HG03196 (cell line): Measurements from ENCODE around the gene WDR20.
"Not testable (repeated sequence)": the region's sequence is repeated elsewhere in the genome, so short reads cannot be mapped to it uniquely, and the experiment has no call there.

ENCODE experiments used
- ATAC-seq: cut with Tn5 transposase; IDR thresholded peaks from one replicate; pipeline ENCODE4 v1.9.1; 2021; ENCODE audit not compliant: unreplicated experiment

WDR20 gene, protein sequence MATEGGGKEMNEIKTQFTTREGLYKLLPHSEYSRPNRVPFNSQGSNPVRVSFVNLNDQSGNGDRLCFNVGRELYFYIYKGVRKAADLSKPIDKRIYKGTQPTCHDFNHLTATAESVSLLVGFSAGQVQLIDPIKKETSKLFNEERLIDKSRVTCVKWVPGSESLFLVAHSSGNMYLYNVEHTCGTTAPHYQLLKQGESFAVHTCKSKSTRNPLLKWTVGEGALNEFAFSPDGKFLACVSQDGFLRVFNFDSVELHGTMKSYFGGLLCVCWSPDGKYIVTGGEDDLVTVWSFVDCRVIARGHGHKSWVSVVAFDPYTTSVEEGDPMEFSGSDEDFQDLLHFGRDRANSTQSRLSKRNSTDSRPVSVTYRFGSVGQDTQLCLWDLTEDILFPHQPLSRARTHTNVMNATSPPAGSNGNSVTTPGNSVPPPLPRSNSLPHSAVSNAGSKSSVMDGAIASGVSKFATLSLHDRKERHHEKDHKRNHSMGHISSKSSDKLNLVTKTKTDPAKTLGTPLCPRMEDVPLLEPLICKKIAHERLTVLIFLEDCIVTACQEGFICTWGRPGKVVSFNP

DNA sequence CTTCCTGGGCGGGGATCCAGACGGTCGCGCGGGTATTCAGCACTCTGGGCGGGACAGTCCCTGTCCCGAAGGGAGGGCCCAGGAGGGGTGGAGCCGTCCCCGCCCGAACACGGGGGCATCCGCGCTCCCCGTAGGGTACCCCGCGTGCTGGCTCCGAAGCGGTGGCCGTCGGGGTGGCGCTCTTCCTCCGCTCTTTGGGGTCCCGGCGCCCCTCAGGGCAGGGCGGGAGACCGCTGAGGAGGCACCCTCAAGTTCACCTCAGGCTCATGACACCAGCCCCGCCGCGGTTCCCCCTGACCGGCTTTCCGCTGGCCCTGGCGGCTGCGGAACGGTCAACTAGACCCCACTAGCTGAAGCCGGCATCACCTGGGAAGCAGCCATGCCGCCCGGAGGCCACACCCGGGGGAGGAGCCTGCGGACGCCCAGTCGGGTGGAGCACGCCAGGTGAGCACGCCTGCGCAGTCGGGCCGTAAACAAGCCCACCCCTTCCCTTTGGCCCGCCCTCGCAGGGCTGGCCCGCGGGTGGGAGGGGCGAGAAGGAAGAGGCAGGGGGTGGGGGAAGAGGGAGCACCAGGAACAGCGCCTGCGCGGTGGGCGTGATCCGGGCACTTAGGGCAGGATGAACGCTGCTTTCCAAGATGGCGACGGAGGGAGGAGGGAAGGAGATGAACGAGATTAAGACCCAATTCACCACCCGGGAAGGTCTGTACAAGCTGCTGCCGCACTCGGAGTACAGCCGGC, at the start of gene WDR20:
TSS of gene WDR20 (plus strand) at position 612 of the 741 bp plus-strand sequence. CDS start at position 639, 27 bp downstream.
- ATAC-seq: peak; percentile 94

DNA sequence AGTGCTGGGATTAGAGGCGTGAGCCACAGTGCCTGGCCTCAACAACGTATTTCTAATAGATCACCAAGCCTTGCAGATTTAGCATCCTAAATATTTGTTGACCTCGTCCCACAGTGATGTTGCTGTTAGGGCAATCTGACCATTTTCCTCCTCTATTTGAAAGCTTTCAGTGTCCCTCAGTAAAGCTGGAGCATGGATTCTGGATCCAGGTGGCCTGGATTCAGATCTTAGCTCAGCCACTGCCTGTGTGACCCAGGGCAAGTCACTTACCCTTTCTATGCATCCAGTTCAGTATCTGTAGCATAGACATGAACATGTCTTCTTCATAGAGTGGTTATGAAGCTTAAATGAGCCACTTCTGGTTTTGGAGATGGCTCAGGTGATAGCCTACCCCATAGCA, 49.0 kb upstream of the WDR20 start:
- no peak for ATAC-seq

DNA sequence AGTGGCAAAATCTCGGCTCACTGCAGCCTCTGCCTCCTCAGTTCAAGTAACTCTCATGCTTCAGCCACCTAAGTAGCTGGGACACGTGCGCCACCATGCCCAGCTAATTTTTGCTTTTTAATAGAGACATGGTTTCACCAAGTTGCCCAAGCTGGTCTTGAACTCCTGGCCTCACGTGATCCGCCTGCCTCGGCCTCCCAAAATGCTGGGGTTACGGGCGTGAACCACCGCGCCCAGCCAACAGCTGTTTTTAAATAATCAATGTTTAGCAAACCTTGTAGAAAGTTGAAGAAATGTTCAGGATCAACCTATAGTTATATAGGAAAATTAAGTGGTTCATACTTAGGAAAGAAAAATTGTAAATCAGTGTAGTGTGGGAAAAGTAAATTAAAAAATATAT, 46.9 kb upstream of the WDR20 start:
- ATAC-seq: no peak

DNA sequence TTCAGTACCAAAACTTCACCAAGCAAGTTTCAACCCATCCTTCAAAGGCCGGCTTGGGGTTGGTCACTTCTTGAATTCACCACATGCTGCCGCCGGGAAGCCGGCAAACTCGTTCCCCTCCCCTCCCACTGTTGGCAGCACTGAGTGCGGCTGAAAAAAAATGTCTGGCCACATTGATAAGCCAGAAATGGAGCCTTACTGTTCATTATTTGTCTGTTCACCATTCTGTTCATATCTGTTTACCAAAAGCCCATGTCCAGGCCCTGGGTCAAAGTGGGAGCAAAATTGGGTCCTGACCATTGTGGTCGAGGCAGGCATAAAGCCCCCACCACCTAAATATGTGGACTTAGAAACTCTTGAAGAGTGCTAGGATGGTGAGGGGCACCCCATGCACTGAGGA, 45.6 kb upstream of the WDR20 start:
- no peak for ATAC-seq

DNA sequence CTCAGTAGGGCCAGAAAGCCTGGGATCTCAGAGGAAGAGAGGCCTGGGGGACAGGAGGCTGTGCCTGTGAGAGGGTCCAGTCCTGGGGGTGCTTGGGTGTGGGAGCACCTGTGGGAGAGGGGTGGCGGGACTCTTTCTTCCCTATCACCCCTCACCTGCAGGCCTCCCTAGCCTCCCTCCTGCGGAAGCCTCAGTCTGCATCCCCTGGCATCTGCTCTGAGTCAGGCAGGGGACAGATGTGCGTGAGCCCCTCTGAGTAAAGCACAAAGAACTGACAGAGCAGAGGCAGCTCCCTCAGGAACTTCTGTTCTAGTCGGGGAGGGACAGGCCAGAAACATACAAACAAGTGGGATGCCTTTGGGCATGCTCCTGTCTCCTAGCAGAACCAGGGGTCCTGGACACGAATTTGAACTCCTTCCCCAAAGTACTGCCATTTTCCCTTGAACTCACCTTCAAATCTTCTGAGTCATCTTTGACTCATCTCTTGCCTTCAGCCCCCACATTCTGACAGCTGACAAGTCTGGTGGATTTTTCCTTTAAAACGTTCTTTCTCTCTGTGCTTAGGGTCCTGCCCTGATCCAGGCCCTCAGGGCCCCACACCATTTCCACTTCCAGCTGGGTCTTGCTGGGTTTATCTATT, 44.3 kb upstream of the WDR20 start:
- no peak for ATAC-seq

DNA sequence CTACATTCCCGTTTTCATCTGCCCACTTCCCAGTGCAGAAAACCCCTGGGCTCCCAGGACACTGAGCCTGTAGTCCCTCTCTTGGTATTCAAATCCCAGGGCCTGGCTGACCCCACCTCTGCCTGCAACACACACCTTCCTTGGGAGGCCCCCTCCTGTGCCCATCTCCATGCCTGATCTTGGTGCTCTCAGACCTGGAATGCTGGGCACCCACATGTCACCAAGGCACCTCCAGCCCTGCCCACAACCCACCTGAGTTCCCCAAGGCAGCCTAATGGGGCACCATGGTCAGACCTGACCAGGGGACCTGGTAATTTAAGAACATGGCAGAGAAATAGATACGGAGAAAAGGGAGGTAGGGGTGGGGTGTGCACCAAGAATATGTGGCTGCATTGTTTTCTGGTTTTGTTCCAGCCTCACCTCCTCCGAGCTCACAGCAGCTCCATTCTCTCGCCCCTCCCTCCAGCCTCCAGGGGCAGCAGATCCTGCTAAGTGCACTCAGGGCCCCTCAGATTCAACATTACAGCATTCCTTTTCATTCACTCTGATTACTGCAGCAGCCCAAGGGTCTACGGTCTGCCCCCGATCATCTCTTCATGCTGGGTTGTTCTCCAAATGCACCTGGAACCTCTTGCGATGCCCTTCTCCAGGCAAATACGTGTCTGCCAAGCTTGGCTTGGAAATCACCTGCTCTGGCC, 43.7 kb upstream of the WDR20 start:
- no peak for ATAC-seq

DNA sequence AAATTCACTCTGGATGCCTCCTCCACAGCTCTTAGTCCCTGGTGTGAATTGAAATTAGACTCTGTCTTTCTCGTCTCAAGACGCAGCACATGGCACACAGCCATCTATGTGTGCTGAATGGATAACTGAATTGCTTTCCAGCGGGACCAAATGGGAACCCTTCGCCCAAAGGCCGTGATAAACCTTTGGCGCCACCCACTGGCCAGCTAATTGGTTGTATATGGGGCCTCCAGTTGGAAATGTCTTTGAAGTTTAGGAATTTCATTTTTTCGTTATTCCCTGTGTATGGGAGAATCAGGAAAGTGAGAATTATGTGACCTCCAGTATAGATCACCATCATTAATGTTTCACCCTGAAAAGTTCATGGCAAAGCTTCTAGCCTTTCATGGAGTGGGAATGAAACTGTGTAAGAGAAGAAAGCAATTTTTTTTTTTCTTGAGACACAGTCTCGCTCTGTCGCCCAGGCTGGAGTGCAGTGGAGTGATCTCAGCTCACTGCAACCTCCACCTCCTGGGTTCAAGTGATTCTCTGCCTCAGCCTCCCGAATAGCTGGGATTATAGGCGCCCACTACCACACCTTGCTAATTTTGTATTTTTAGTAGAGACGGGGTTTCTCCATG, 43.0 kb upstream of the WDR20 start:
- ATAC-seq: no peak

DNA sequence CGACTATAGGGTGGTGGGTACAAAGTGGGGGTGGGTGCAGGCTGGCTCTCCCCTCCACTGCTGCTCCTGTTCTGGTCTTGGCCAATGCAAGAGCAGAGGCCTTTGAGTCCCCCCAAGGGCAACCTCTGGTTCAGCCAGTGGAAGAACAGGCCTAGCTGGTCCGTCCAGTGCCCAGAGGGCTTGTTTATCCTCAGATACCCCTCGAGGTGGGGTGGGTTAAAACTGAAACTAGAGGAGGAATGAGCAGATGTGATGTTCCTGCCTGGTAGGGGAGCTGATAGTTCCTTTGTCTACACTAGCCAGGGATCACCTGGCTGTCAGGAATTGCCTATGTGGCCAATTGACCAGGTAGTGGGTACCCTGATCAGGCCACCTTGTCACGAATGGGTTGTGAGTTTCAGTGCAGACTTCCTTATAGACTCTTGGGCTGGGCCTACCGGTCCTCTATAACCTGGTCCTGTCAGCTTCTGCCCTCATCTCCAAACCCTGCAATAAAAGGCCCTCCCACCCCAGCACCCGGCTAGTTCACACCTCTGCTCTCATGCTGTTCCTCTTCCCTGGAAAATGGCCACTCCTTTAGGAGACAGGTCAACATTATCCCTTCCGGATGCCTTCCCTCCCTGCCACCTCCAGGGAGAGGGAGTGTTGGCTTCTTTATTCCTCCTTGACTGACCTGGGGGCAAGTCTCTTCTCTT, 42.1 kb upstream of the WDR20 start:
- no peak for ATAC-seq

DNA sequence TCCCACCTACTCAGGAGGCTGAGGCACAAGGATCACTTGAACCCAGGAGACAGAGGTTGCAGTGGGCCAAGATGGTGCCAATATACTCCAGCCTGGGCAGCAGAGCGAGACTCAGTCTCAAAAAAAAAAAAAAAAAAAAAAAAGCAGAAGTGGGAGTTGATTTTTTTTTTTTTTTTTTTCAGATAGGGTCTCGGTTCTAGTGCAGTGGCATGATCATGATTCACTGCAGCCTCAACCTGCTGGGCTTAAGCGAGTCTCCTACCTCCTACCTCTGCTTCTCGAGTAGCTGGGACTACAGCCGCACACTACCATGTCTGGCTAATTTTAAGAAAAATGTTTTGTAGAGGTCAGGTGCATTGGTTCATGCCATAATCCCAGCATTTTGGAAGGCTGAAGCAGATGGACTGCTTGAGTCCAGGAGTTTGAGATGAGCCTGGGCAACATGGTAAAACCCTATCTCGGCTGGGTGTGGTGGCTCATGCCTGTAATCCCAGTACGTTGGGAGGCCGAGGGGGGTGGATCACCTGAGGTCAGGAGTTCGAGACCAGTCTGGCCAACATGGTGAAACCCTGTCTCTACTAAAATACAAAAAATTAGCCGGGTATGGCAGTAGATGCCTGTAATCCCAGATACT, 36.5 kb upstream of the WDR20 start:
- no peak for ATAC-seq

DNA sequence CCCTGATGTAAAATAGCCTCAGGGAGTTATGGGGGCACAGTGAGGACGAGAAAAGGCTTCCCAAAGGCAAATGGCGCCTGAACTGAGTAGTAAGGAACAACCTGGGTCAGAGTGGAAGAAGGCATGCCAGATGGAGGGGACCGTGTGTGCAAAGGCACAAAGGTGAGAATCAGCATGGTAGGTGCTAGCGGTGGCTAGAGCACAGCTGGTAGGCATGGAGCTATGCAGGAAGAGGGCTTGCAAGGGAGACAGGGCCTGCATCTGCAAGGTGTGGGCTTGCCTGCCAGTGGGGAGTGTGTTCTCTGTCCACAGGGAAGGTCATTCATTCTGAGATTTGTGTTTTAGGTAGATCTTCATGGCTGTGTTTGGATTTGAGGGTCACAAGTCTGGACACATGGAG, 34.3 kb upstream of the WDR20 start:
- no peak for ATAC-seq

DNA sequence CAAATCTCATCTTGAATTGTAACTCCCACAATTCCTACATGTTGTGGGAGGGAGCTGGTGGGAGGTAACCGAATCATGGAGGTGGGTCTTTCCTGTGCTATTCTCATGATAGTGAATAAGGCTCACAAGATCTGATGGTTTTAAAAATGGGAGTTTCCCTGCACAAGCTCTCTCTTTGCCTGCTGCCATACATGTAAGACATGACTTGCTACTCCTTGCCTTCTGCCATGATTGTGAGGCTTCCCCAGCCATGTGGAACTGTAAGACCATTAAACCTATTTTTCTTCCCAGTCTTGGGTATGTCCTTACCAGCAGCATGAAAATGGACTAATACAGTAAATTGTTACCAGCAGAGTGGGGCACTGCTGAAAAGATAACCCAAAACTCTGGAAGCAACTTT, 30.4 kb upstream of the WDR20 start:
- not testable (repeated sequence) for ATAC-seq

DNA sequence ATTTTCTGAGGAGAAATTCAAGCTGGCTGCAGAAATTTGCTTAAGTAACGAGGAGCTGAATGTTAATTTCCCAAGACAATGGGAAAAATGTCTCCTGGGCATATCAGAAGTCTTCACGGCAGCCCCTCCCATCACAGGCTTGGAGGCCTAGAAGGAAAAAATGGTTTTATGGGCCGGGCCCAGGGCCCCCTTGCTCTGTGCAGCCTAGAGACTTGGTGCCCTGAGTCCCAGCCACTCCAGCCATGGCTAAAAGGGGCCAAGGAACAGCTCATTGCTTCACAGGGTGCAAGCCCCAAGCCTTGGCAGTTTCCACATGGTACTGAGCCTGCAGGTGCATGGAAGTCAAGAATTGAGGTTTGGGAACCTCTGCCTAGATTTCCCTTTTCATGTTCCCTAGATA, 28.6 kb upstream of the WDR20 start:
- ATAC-seq: no peak

DNA sequence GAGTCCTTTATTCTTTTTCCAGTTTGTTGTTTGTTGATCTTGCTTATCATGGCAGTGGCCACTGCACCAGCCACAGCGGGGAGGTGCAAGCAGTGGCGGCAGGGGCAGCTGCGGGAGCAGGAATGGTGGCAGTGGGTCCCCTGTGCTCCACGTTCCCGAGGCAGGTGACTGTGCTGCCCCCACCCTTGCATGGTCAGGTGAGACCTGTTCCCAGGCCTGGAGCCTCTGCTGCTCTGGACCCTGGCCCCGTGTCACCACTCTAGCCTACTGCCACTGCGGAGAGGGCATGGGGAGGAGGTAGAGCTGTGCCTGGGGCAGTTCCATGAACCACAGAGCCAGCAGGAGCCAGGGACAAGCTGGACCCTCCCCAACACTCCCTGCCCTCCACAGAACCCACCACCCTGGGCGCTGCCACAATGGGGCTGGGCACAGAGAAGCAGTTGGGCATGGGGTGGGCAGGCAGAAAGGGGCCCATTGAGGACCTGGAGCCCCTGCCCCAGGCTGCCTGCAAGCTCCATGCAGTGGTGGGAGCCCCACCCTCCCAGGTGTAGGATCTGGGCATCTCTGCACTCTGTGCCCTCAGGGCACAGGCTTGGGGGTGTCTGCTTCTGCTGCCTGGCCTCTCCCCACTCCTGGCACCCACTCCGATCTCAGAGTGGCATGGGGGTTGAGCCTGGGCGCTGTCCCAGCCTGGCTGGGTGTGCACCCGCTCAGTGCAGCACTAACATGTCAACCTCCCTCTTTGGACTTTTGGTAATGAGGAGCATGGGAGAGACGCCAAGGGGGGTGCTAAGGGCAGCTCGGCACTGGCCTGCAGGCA, 23.1 kb upstream of the WDR20 start:
- ATAC-seq: no peak

DNA sequence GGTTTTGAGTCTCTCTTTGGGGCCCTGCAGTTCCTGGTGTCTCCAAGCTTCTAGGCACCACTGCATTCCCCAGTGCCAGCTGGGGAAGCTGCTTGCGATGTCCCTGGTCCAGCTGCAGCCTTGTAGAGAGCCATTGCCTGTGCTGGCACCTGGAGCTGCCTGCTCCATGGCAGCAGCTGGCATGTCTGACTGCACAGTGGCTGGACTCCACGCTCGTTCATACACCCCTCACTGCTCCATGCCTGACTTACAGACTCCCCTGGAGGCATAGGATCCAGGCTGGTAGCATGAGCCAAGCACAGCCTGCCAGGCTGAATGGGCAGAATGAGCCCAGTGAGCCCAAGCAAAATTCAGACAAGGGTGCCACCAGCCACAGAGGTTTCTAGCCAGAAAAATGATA, 21.8 kb upstream of the WDR20 start:
- ATAC-seq: no peak

DNA sequence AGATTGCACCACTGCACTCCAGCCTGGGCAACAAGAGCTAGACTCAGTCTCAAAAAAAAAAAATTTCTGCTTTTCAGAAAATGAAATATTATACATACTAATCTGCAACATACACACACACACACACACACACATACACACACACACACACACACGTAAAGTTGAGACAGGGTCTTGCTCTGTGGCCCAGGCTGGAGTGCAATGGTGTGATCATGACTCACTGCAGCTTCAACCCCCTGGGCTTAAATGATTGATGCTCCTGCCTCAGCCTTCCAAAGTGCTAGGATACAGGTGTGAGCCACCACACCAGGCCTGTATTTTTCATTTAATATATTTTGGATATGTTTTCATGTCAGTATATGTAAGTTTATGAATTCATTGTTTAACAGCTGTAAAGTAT, 18.8 kb upstream of the WDR20 start:
- no peak for ATAC-seq

DNA sequence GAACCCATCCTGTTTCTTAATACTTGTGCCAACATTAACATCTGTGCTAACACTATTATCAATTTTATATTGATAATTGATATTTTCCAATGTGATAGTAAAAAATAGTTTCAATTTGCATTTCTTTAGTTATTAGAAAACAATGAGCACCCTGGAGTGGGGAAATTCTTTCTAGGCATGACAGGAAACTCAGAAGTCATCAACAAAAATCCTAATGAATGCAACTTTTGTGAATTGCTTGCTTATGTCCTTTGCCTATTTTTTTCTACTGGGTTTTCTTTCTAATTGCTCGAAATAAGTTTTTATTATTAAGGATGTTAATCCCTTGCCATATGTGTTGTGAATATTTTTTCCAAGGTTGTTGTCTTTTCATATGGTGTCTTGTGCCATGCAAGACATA, 18.1 kb upstream of the WDR20 start:
- no peak for ATAC-seq

DNA sequence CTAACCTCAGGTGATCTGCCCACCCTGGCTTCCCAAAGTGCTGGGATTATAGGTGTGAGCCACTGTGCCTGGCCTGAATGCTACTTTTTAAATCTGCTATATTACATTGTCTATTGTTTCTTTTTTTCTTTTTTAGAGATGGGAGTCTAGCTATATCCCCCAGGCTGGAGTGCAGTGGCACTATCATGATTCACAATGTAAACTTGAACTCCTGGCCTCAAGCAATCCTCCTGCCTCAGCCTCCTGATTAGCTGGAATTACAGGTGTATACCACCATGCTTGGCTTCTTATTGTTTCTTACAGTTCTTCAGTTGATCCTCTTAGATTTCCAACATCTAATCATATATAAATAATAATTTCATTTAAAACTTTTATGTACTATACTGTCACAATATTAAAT, 15.3 kb upstream of the WDR20 start:
- ATAC-seq: no peak

DNA sequence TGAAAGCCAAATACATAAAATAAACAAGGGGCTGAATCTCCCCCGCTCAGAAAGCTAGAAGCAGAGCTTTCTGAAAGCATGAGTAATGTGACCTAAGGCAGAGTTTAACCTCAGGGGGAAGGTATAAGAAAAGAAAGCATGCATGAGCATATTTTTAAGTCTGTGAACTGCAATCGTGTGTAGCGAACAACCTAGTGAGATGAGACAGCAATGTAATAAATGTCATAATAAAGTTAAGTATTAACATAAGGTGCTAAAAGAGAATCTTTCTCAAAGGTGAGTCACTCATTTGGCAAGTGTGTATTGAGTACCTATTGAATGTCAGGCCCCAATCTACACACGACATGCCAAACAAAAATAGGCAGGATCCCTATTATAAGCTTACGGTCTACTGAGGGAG, 14.2 kb upstream of the WDR20 start:
- ATAC-seq: no peak
